Measurements from ENCODE around the gene DSEL. TPM values are rescaled to one million over a fixed set of nuclear protein-coding genes. Genes with fewer than 3 reads are reported as not detected.

Gene DSEL
- total RNA-seq, 1 donor from 2014 or later = 12.2 TPM

- peaks cover 3% of the 10 kb centered on the region for H3K9me3 Mint-ChIP-seq (ENCODE audit: unreplicated experiment)
- no peak for DNase-seq
- no peak for TF ChIP-seq CTCF (IDR thresholded peaks at IDR 0.05; ENCODE audit: partially characterized antibody, unreplicated experiment)
- no peaks in the 10 kb centered on the region for H3K4me1 Mint-ChIP-seq (ENCODE audit: low read depth, unreplicated experiment)
- peaks cover 11% of the 10 kb centered on the region for H3K36me3 Mint-ChIP-seq (ENCODE audit: unreplicated experiment)
- peaks cover 1% of the 10 kb centered on the region for H3K27me3 Mint-ChIP-seq (ENCODE audit: unreplicated experiment)
- H3K4me3 Mint-ChIP-seq (ENCODE audit: unreplicated experiment) = no peak overlapping the region
- H3K27ac Mint-ChIP-seq (ENCODE audit: unreplicated experiment) = no peak overlapping the region
These were observed 52.0 kb downstream of the DSEL start for GRCh38 chr18:67464499-67464898.

- no peak for DNase-seq
- peaks cover 3% of the 10 kb centered on the region for H3K9me3 Mint-ChIP-seq (ENCODE audit: unreplicated experiment)
- H3K36me3 Mint-ChIP-seq (ENCODE audit: unreplicated experiment) = peaks cover 11% of the 10 kb centered on the region
- H3K27ac Mint-ChIP-seq (ENCODE audit: unreplicated experiment) = no peak overlapping the region
- peaks cover 1% of the 10 kb centered on the region for H3K27me3 Mint-ChIP-seq (ENCODE audit: unreplicated experiment)
- peaks cover 3% of the 10 kb centered on the region for H3K4me1 Mint-ChIP-seq (ENCODE audit: low read depth, unreplicated experiment)
- H3K4me3 Mint-ChIP-seq (ENCODE audit: unreplicated experiment) = no peak overlapping the region
- TF ChIP-seq CTCF (IDR thresholded peaks at IDR 0.05; ENCODE audit: partially characterized antibody, unreplicated experiment) = no peak
These were observed 52.7 kb downstream of the DSEL start for GRCh38 chr18:67463829-67464228.

- Mint-ChIP-seq H3K4me3 (ENCODE audit: unreplicated experiment) (no peak overlapping the region), H3K27ac (ENCODE audit: unreplicated experiment) (no peak overlapping the region), H3K27me3 (ENCODE audit: unreplicated experiment) (no peaks in the 10 kb centered on the region), H3K36me3 (ENCODE audit: unreplicated experiment) (peaks cover 5% of the 10 kb centered on the region), H3K9me3 (ENCODE audit: unreplicated experiment) (no peaks in the 10 kb centered on the region), H3K4me1 (ENCODE audit: low read depth, unreplicated experiment) (peaks cover 24% of the 10 kb centered on the region)
- DNase-seq = no peak
- peak; percentile 52 for TF ChIP-seq CTCF (IDR thresholded peaks at IDR 0.05; ENCODE audit: partially characterized antibody, unreplicated experiment)
These were observed 59.8 kb downstream of the DSEL start for GRCh38 chr18:67456711-67457110.

Data from glutamatergic neuron (in vitro differentiated cells).